ENCODE results near the gene MBP.

Gene MBP

DNA sequence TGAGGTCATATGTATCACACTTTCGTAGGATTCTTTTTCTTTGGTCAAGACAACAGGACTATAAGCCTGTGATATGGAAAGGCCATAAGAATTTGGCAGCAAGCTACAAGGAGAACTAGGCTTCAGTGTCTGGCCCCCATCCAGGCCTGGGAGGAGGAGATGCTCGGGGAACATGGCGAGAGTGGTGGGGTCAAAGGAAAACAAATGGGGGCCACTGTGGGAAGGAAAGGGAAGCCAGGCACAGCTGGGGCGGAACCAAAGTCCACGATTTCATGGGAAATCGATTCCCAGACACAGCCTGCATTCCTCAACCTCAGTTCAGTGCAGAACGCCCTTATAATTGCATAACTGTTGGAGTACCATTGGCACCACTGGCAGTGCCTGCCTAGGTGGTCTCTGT lies 58.2 kb downstream of the MBP start:
- Histone ChIP-seq H3K36me3 (peaks cover 65% of the 10 kb centered on the region), H3K27ac (peak overlapping the region; percentile 99), H3K9me3 (no peaks in the 10 kb centered on the region), H3K4me1 (ENCODE audit: control insufficient read depth in 1 of 2, insufficient read depth in 1 of 2, low read depth in 1 of 2, low read length in 1 of 2) (peaks cover 49 to 82% of the 10 kb centered on the region in 2 experiments), H3K27me3 (no peaks in the 10 kb centered on the region), H3K4me3 (ENCODE audit: low read depth in 1 of 2, low read length in 1 of 2) (no peak overlapping the region)
- TF ChIP-seq, protein P1, sequence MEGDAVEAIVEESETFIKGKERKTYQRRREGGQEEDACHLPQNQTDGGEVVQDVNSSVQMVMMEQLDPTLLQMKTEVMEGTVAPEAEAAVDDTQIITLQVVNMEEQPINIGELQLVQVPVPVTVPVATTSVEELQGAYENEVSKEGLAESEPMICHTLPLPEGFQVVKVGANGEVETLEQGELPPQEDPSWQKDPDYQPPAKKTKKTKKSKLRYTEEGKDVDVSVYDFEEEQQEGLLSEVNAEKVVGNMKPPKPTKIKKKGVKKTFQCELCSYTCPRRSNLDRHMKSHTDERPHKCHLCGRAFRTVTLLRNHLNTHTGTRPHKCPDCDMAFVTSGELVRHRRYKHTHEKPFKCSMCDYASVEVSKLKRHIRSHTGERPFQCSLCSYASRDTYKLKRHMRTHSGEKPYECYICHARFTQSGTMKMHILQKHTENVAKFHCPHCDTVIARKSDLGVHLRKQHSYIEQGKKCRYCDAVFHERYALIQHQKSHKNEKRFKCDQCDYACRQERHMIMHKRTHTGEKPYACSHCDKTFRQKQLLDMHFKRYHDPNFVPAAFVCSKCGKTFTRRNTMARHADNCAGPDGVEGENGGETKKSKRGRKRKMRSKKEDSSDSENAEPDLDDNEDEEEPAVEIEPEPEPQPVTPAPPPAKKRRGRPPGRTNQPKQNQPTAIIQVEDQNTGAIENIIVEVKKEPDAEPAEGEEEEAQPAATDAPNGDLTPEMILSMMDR (IDR thresholded peaks at IDR 0.05): no peak

DNA sequence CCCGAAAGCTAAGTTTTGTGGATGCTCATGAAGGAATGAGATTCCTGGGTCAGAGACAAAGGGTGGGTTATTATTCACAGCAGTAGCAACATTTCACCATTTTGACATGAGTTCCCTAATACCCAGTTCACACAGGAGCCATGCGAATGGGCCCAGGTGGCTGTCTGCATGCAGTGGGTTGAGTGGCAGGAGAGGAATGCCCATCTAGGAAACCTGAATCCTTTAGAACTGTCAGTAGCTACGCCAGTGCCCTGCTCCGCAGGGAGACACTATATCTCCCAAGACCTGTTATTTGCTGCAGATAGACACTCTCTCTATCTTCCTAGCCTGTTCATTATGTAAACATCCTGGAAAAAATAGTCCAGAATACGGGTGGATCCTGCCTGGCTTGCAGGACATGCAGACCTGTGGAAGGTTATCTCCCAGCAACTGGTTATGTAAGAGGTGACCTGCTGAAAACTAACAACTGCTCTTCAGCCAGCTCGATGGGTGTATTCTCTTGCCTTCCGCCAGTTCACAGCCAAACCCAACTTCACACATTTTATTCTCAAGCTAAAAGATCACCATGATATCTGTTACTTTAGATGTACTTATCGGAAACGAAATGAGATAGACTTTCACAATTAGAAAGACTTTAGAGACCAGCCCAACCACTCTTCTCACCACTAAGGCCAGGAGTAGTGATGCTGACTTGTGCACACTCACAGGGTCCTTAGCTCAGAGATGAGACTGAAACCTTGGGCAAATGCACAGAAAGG lies 59.1 kb downstream of the MBP start:
- Histone ChIP-seq H3K27ac (peak overlapping the region; percentile 99), H3K4me1 (ENCODE audit: control insufficient read depth in 1 of 2, insufficient read depth in 1 of 2, low read depth in 1 of 2, low read length in 1 of 2) (peaks cover 51 to 82% of the 10 kb centered on the region in 2 experiments), H3K4me3 (ENCODE audit: low read depth in 1 of 2, low read length in 1 of 2) (no peak overlapping the region)

DNA sequence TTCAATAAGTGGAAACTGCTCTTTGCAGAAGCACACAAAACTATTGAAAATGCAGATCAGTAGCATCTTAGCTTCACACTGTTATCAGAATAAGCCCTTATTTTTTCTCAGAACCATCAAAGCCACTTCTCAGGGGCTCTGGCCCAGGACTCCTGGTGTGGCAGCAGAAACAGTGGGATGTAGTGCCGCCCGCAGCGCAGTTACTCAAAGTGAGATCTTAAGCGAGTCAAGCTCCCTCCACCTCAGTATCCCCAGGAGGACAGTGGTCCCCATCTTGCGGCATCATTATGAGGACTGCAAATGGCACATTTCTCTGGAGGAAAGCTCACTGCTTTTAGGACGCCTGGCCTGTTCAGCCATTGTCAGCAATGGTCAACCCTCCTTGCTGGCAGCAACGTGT lies 60.0 kb downstream of the MBP start:
- H3K27me3 ChIP-seq: no peaks in the 10 kb centered on the region
- peak overlapping the region; percentile 99 for H3K27ac ChIP-seq
- TF ChIP-seq, protein P1 (IDR thresholded peaks at IDR 0.05): no peak
- no peak overlapping the region for H3K4me3 ChIP-seq (ENCODE audit: low read depth in 1 of 2, low read length in 1 of 2)
- no peaks in the 10 kb centered on the region for H3K9me3 ChIP-seq
- peaks cover 57 to 84% of the 10 kb centered on the region in 2 experiments for H3K4me1 ChIP-seq (ENCODE audit: control insufficient read depth in 1 of 2, insufficient read depth in 1 of 2, low read depth in 1 of 2, low read length in 1 of 2)
- H3K36me3 ChIP-seq: peaks cover 52% of the 10 kb centered on the region

More for the DNA sequence above, 59.1 kb downstream of the MBP start:
- TF ChIP-seq, protein P1 (IDR thresholded peaks at IDR 0.05): no peak
- Histone ChIP-seq H3K36me3 (peaks cover 60% of the 10 kb centered on the region), H3K9me3 (no peaks in the 10 kb centered on the region), H3K27me3 (no peaks in the 10 kb centered on the region)

DNA sequence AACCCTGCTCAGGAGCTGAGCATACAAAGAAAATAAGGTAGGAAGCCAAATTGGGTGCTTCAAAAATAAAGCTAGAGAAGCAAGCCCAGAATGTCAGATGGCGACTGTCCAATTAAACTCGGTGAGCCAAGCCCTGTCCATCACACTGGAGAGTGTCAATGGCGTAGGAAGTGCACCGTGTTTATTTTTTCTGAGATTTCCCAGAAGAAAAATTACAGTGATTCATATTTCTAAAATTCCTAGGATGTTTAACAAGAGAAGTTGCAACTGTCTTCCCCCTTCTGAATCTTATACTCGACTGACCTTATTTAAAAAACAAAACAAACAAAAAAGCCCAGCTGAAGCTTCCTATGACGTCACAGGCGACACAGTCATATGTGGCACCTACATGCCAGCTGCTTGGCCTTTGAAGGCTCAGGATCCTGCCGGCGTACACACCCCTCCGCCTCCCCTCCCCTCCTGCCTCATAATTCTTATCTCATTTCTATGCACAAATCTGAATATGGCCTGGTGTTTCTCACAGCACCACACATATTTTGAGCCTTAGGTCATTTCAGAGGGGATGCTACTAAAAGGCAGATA lies 60.8 kb downstream of the MBP start:
- TF ChIP-seq, protein P1 (IDR thresholded peaks at IDR 0.05): no peak
- H3K27ac ChIP-seq: peak overlapping the region; percentile 99
- H3K4me1 ChIP-seq (ENCODE audit: control insufficient read depth in 1 of 2, insufficient read depth in 1 of 2, low read depth in 1 of 2, low read length in 1 of 2): peaks cover 57 to 84% of the 10 kb centered on the region in 2 experiments
- no peaks in the 10 kb centered on the region for H3K9me3 ChIP-seq
- no peak overlapping the region for H3K4me3 ChIP-seq (ENCODE audit: low read depth in 1 of 2, low read length in 1 of 2)
- no peaks in the 10 kb centered on the region for H3K27me3 ChIP-seq
- peaks cover 52% of the 10 kb centered on the region for H3K36me3 ChIP-seq

DNA sequence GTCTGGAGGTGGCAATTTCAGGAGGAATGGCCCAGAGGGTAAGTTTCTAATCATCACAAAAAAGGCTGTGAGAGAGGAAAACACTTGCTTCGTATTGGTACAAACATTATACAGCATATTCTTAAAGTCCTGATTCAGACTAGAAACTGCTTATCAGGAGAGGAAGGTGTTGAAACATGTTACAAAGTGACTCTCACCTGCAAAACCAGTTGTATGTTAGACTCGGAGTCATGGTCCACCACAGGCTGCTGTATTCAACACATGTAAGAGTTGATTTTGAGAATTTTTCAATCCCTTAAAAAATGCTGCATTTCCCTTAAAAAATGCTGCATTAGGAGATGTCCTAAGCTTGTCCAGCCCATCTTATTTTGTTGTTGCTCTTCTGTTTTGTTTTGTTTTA lies 61.5 kb downstream of the MBP start:
- H3K4me3 ChIP-seq (ENCODE audit: low read depth in 1 of 2, low read length in 1 of 2): no peak overlapping the region
- TF ChIP-seq, protein P1 (IDR thresholded peaks at IDR 0.05): no peak
- H3K9me3 ChIP-seq: no peaks in the 10 kb centered on the region
- H3K36me3 ChIP-seq: peaks cover 50% of the 10 kb centered on the region
- peaks cover 62 to 84% of the 10 kb centered on the region in 2 experiments for H3K4me1 ChIP-seq (ENCODE audit: control insufficient read depth in 1 of 2, insufficient read depth in 1 of 2, low read depth in 1 of 2, low read length in 1 of 2)
- no peaks in the 10 kb centered on the region for H3K27me3 ChIP-seq
- peak overlapping the region; percentile 99 for H3K27ac ChIP-seq

Data from neutrophil (primary cell).